Colon (tissue), 2 donors: ENCODE results near the gene MCM6.
"Not testable (repeated sequence)": the region's sequence is repeated elsewhere in the genome, so short reads cannot be mapped to it uniquely, and the experiment has no call there.

ENCODE experiments used
- FAIRE-seq: peaks from 2 replicates; lab custom pipeline; 2012; peaks lifted over from hg19 to GRCh38; lab: Jason Lieb, UNC
- donor health status: control.
- donor health status: control.

The MCM6 gene

GRCh38 chr2:135876066-135876711 lies at the start of gene MCM6:
Gene MCM6, minus strand, starts transcription at chr2:135876443. Its CDS starts 78 bp downstream, at chr2:135876365.
- no peak for FAIRE-seq

GRCh38 chr2:135925571-135925970 lies 49.3 kb upstream of the MCM6 start:
- peak; percentile 90 for FAIRE-seq

GRCh38 chr2:135916207-135916606 lies 40.0 kb upstream of the MCM6 start:
- peak; percentile 78 for FAIRE-seq

- no peak for FAIRE-seq
These were observed 38.2 kb upstream of the MCM6 start for GRCh38 chr2:135914485-135914884.

GRCh38 chr2:135913727-135914365 lies 37.6 kb upstream of the MCM6 start:
- no peak for FAIRE-seq

GRCh38 chr2:135909976-135910375 lies 33.7 kb upstream of the MCM6 start:
- FAIRE-seq, result no peak

- no peak for FAIRE-seq
These were observed 29.4 kb upstream of the MCM6 start for GRCh38 chr2:135905679-135906078.

- FAIRE-seq, result no peak
These were observed 28.2 kb upstream of the MCM6 start for GRCh38 chr2:135904341-135904989.

- no peak for FAIRE-seq
These were observed 27.4 kb upstream of the MCM6 start for GRCh38 chr2:135903650-135904049.

- no peak for FAIRE-seq
These were observed 23.3 kb upstream of the MCM6 start for GRCh38 chr2:135899567-135899966.

- no peak for FAIRE-seq
These were observed 22.1 kb upstream of the MCM6 start for GRCh38 chr2:135898234-135898786.

GRCh38 chr2:135894930-135895329 lies 18.7 kb upstream of the MCM6 start:
- FAIRE-seq, result no peak

- FAIRE-seq, result no peak
These were observed 17.1 kb upstream of the MCM6 start for GRCh38 chr2:135893374-135893794.

- FAIRE-seq, result no peak
These were observed 14.6 kb upstream of the MCM6 start for GRCh38 chr2:135890835-135891234.

GRCh38 chr2:135890149-135890548 lies 13.9 kb upstream of the MCM6 start:
- no peak for FAIRE-seq

- not testable (repeated sequence) for FAIRE-seq
These were observed 12.3 kb upstream of the MCM6 start for GRCh38 chr2:135888587-135888986.

GRCh38 chr2:135885709-135886108 lies 9.5 kb upstream of the MCM6 start:
- no peak for FAIRE-seq

GRCh38 chr2:135882415-135882814 lies 6.2 kb upstream of the MCM6 start:
- no peak for FAIRE-seq

- FAIRE-seq, result not testable (repeated sequence)
These were observed 527 bp upstream of the MCM6 start for GRCh38 chr2:135876770-135877169.

- no peak for FAIRE-seq
These were observed 665 bp downstream of the MCM6 start for GRCh38 chr2:135875491-135876065.

- FAIRE-seq, result no peak
These were observed 1.4 kb downstream of the MCM6 start for GRCh38 chr2:135874777-135875365.

GRCh38 chr2:135870571-135870970 lies 5.7 kb downstream of the MCM6 start:
- FAIRE-seq, result no peak
